IPS-18a (cell line): Measurements from ENCODE around the gene MYOC.
"Not testable (repeated sequence)": the region's sequence is repeated elsewhere in the genome, so short reads cannot be mapped to it uniquely, and the experiment has no call there.

Experiments
- H3K27ac ChIP-seq: one replicate; pipeline ENCODE4 v1.5.1; 2013; ENCODE audit warnings: low read length
- H3K27me3 ChIP-seq: one replicate; pipeline ENCODE4 v1.6.1; 2013; ENCODE audit warnings: mild to moderate bottlenecking, low read length; ENCODE audit not compliant: control insufficient read depth, insufficient read depth
- H3K36me3 ChIP-seq: one replicate; pipeline ENCODE4 v1.6.1; 2013; ENCODE audit warnings: low read depth, low read length; ENCODE audit not compliant: control insufficient read depth
- H3K4me1 ChIP-seq: one replicate; pipeline ENCODE4 v1.6.1; 2013; ENCODE audit warnings: low read depth, low read length; ENCODE audit not compliant: control insufficient read depth
- H3K4me3 ChIP-seq: one replicate; pipeline ENCODE4 v1.5.1; 2013; ENCODE audit warnings: low read length
- H3K9ac ChIP-seq: one replicate; pipeline ENCODE4 v1.6.1; 2013; ENCODE audit warnings: mild to moderate bottlenecking, low read length, moderate library complexity
- H3K9me3 ChIP-seq: one replicate; pipeline ENCODE4 v1.6.1; 2013; ENCODE audit warnings: low read depth, low read length; ENCODE audit not compliant: control insufficient read depth

Gene MYOC

DNA sequence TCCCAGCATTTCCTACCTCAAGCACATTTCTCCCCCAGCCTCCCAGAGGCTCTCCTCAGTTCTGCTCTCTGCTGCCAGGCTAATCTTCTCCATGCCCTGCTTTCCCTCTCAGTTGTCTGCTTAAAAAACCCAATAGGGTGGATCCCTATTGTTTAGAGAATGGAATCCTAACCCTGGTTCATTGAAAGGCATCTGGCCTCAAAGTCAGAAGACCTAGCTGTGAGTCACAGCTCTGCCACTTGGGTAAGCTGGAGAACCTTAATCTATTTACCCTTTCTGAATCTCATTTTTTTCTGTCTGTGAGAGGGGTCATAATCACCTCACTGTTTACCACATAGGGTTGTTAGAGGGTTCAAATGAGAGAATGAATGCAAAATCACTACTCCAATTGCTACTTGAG is 12.5 kb upstream of the MYOC start:
- no peaks in the 10 kb centered on the region for H3K9me3 ChIP-seq
- H3K27me3 ChIP-seq, result no peaks in the 10 kb centered on the region
- no peak overlapping the region for H3K4me3 ChIP-seq
- H3K36me3 ChIP-seq, result no peaks in the 10 kb centered on the region
- no peak overlapping the region for H3K27ac ChIP-seq
- H3K4me1 ChIP-seq, result peaks cover 3% of the 10 kb centered on the region
- H3K9ac ChIP-seq, result no peak overlapping the region

DNA sequence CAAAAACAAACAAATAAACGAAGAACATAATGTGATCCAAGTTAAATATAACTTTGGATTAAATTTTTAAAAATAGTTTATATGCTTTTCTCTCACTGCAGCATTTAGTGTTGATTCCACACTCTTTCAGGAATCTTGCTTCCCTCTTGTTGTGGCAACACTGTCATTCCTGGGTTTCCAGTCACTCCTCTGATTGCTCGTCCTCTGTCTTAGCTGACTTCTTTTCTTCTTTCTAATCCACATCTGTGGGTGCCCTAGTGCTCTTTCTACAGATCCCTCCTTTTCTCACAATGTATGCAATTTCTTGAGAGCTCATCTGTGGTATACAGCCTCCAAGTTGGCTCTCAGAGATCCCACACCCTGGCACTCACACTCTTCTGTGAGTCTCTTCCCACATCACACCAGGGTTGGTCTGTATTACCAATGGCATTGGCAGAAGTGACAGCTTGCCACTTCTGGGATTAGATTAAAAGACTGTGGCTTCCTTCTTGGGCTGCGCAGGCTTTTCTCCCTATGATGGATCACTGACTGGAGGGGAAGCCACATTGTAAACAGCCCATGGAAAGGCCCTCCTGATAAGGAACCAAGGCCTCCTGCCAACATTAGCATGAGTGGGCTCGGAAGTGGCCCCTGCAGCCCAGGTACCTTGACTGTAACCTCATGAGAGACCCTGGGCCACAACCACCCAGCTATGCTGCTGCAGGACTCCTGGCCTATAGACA is 11.5 kb upstream of the MYOC start:
- H3K4me3 ChIP-seq, result no peak overlapping the region

DNA sequence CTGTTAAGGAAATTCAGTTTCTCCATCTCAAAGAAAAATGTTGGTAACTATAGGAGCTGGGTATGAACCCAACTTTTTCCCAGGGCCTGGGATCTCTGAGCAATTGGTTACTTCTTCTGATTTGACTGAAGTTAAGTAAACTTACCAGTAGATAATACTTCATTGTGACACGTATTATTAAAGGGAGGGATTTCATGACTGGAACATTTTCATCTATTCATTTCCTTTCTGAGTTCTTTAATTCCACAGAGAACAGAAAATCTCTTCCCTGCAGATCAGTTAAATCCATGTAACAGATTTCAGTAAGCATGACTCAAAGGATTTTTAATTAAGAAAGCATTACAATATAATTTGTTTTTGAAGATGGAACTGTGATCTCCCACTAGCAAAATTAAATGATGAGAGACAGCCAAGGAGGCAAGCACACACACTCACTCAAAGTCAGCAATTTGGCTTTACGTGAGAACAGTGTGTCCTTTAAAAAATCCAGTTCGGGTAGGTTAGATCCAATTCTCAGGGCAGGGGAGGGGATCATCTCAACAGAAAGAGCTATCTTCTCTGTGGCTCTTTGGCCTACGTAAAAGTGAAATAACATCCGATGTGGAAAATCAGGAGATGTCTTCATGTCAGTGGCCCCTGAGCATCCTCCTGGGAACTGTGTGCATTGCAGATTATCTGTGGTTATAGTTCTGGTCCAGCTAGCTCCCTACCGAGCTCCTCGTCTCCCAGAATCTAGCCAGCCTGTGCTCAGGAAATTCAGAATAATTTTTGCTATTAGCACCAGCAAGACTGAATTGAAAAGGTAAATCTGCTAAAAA is 10.8 kb upstream of the MYOC start:
- Histone ChIP-seq H3K27me3 (no peaks in the 10 kb centered on the region), H3K9me3 (no peaks in the 10 kb centered on the region), H3K9ac (no peak overlapping the region), H3K4me3 (no peak overlapping the region), H3K27ac (no peak overlapping the region), H3K36me3 (no peaks in the 10 kb centered on the region), H3K4me1 (peaks cover 3% of the 10 kb centered on the region)

More for the DNA sequence above, 11.5 kb upstream of the MYOC start:
- no peaks in the 10 kb centered on the region for H3K36me3 ChIP-seq
- no peak overlapping the region for H3K27ac ChIP-seq
- no peaks in the 10 kb centered on the region for H3K27me3 ChIP-seq
- no peaks in the 10 kb centered on the region for H3K9me3 ChIP-seq
- H3K9ac ChIP-seq, result no peak overlapping the region
- peaks cover 3% of the 10 kb centered on the region for H3K4me1 ChIP-seq

DNA sequence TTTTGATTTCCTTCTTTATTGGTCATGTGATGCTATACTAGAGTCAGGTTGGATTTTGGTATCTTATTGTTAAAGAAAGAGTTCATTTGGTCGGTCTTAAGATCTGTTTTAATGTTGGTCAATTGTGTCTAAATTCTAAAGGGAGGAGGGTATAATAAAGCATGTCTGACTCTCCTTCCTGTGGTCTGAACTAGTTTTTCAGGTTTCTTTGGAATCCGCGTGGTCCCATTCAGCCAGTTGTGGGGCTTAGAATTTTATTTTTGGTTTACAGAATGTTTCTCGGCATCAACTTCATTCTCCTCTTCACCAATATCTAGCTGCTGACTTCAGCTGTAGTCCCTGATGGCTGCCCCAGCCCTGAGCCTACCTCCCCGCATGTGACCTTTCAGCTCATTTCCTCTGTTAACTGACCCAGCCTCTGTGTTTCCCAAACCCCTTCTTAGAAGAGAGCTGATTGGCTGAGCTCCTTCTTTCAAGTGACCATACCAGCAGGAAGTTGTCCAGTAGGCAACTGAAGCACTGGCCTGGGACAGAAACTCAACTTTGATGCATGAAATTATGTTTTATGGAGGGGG is 8.7 kb upstream of the MYOC start:
- Histone ChIP-seq H3K27me3 (no peaks in the 10 kb centered on the region), H3K9ac (no peak overlapping the region), H3K27ac (no peak overlapping the region), H3K4me1 (peaks cover 3% of the 10 kb centered on the region), H3K9me3 (no peaks in the 10 kb centered on the region), H3K4me3 (no peak overlapping the region), H3K36me3 (no peaks in the 10 kb centered on the region)

DNA sequence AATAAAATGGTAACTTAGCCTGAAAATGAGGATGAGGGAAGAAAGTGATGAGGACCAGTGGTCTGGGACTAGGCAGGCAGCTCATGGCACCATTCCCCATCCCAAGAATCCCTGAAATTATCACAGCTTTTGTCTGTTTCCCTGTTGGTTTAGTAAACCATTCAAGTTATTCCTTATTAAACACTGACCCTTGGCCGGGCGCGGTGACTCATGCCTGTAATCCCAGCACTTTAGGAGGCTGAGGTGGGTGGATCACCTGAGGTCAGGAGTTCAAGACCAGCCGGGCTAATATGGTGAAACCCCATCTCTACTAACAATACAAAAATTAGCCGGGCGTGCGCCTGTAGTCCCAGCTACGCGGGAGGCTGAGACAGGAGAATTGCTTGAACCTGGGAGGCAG is 3.7 kb upstream of the MYOC start:
- H3K9me3 ChIP-seq, H3K27ac ChIP-seq, H3K4me3 ChIP-seq, H3K27me3 ChIP-seq, H3K4me1 ChIP-seq, H3K9ac ChIP-seq, H3K36me3 ChIP-seq: not testable (repeated sequence)

DNA sequence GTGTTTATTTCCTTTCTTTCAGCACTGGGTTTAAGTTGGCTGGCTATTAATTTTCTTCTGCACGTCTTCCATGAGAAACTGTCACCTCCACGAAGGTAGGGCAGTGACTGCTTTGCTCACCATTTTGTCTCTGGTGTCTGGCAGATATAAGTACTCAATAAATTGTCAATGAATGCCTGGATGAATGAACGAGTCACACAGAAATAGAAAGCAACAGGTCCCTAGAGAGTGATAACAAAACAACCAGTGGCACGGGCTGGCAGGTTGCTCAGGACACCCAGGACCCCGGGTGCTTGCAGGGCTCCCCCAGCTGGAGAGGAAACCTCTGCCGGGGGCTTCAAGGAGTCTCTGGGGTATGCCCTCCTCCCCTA is 3.2 kb upstream of the MYOC start:
- Histone ChIP-seq H3K9me3 (no peaks in the 10 kb centered on the region), H3K9ac (no peak overlapping the region)

DNA sequence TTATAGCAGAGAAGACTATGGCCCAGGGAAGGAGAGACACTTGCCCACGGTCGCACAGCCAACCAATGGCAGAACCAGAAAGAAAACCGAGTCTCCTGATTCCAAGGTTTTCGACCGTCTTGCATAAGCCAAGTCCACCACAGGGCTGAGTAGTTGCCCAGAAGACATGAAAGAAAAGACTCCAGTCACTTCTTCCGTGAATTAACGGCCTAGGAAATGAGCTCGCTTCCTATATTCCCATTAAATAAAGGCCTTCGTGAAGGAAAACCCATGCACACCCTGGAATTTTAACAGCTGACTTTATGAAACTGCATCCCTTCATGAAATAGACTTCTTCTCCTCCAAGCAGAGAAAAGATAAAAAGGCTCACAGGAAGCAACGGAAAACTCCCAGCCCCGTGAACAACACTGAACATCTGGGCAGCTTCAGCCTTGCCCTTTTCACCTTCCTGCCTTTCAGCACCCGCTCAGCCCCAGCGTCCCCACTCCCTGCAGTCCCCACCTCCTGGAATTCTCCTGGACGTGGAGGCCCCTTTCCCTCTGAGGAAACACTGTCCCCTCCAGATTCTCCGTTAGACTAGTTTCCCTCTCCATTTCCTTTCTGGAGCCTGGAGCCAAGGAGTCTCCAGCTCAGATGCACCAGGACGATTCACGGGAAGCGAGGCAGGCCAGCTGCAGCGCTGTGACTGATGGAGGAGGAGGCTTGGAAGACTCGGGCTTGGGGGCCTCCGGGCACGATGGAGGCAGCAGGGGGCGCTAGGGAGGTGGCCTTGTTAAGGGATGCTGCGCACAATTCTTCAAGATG is 2.7 kb upstream of the MYOC start:
- Histone ChIP-seq H3K36me3 (no peaks in the 10 kb centered on the region), H3K9ac (no peak overlapping the region), H3K4me1 (no peaks in the 10 kb centered on the region), H3K4me3 (no peak overlapping the region), H3K27me3 (no peaks in the 10 kb centered on the region), H3K9me3 (no peaks in the 10 kb centered on the region), H3K27ac (no peak overlapping the region)

More for the DNA sequence above, 3.2 kb upstream of the MYOC start:
- no peaks in the 10 kb centered on the region for H3K4me1 ChIP-seq
- no peak overlapping the region for H3K4me3 ChIP-seq
- no peaks in the 10 kb centered on the region for H3K27me3 ChIP-seq
- no peak overlapping the region for H3K27ac ChIP-seq
- H3K36me3 ChIP-seq, result no peaks in the 10 kb centered on the region

DNA sequence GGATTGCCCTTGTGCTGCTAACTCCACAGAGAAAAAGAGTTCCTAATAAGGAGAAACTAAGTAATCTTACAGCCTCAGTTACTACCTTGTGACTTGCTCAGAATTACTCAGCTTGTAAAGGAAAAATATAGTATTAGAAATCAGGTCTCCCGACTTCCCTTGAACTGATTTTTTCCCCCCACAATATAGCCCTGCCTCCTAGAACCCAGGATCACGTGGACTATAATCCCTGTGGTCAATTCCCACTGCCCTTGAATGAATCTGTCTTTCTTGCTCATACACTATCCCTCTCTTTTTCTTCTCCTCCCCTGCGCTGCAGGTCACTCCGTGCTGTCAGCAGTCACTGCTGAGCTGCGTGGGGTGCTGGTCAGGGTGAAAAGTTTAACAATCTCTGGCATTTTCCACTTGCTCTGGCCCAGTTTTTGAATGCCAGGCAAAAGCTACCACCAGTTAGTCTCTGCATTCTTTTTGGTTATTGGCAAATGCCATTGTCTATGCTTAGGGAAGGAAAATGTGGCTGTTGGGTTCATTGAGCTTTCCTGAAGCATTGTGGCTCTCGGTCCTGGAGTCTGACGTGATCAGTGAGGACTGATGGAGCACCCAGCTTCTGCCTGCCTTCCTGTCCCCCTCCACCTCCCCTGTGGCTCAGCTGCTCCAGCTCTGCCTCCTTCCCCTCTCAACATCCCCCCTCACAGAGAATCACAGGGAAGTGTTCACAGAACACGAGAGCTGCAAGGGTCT is 1.9 kb upstream of the MYOC start:
- Histone ChIP-seq H3K36me3 (no peaks in the 10 kb centered on the region), H3K9ac (no peak overlapping the region), H3K27ac (no peak overlapping the region), H3K9me3 (no peaks in the 10 kb centered on the region), H3K4me3 (no peak overlapping the region), H3K27me3 (no peaks in the 10 kb centered on the region), H3K4me1 (no peaks in the 10 kb centered on the region)

DNA sequence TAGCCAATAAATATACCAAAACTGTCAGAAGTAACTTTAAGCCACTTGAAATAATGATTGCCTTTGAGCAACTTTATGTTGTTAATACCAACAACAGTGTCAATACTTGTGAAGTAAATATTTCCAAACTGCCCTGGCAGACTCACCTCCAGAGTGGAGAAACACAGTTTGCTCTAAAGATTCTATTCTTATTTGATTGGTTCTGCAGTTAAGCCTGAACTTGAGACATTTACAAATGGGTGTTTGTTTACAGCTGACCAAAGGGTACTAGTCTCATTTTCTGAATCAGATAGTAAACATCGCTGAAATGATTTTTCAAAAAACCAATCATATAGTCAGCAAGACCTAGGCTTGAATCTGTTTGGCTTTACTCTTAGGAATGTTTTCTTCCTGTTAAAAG is 1.3 kb upstream of the MYOC start:
- no peaks in the 10 kb centered on the region for H3K27me3 ChIP-seq
- H3K4me1 ChIP-seq, result no peaks in the 10 kb centered on the region
- H3K9ac ChIP-seq, result no peak overlapping the region
- H3K27ac ChIP-seq, result no peak overlapping the region
- no peak overlapping the region for H3K4me3 ChIP-seq
- no peaks in the 10 kb centered on the region for H3K36me3 ChIP-seq
- H3K9me3 ChIP-seq, result no peaks in the 10 kb centered on the region

DNA sequence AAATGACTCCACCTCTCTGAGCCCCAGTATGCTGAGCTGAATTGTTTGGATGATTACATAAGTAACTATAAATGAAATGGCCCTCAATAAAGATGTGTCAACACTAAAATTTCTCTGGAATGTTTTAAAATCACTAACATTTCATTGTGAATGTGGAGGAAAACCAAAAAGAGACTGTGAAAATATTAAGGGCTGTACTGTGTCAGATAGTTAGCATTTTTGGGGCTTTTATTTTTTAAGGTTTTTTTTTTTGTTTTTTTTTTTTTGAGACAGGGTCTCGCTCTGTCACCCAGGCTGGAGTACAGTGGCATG is 6.3 kb downstream of the MYOC start:
- Histone ChIP-seq H3K9me3 (no peaks in the 10 kb centered on the region), H3K9ac (no peak overlapping the region), H3K4me3 (no peak overlapping the region), H3K36me3 (no peaks in the 10 kb centered on the region), H3K4me1 (peaks cover 8% of the 10 kb centered on the region), H3K27me3 (no peaks in the 10 kb centered on the region), H3K27ac (no peak overlapping the region)
